ENCODE measurements around the gene TNFAIP2. TPM values are rescaled to one million over a fixed set of nuclear protein-coding genes. Genes with fewer than 3 reads are reported as not detected.

Gene TNFAIP2
- polyA plus RNA-seq (1.8 and 6.1 TPM in 2 replicates), polyA minus RNA-seq (2.9 and 3.0 TPM in 2 replicates)

DNA sequence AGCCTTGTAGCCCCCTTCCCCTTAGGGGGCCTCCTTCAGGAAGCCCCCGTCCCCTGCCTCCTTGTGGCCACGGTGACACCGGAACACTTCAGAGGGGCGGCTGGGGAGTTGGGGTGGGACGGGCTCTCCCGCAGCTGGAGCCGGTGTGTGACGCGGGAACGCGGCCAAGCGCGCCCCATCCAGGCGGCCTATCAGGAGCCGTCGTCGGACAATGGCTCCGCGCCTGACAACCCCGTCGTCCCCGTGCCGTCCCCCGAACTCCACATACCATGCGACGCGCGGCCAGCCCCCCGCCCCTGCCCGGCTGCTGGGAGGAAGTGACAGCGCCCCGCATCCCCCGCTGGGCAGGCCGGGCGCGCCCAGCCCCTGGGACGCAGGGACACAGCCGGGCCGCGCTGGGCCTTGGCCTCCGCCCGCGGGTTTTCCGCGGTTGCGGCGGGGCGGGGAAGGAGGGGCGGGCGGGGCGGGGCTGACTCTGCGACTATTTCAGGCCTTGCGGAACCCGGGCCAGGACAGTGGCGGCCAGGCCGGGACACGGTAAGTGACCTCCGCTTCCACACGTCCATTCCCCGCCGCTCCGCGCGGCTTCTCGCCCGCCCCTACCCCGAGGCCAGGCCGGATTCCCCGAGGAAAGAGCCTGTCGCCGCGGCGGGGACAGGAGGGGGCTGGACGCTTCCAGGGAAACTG lies at the start of gene TNFAIP2:
Gene TNFAIP2 (plus strand): TSS at position 515 of the 687 bp plus-strand sequence. CDS start 2,997 bp downstream, outside the sequence.
- H3F3A ChIP-seq (ENCODE audit: insufficient read depth, low read length, poor library complexity, severe bottlenecking), result no peaks in the 10 kb centered on the region
- no peaks in the 10 kb centered on the region for H3K9me3 ChIP-seq (ENCODE audit: low read length)
- H4K20me1 ChIP-seq (ENCODE audit: insufficient read depth), result no peaks in the 10 kb centered on the region
- no peaks in the 10 kb centered on the region for H3K79me2 ChIP-seq (replicated peaks; ENCODE audit: insufficient read depth, low read length)
- H3K27me3 ChIP-seq (ENCODE audit: insufficient read depth, low read depth, low read length), result peaks cover 15% of the 10 kb centered on the region
- no peak within 1 kb of the TSS for H3K4me2 ChIP-seq (ENCODE audit: low read length)
- no peaks in the 10 kb centered on the region for H3K9me2 ChIP-seq (ENCODE audit: insufficient read depth, low read length)
- TF ChIP-seq RAD21 (conservative IDR thresholded peaks at IDR 0.05) (no peak), EZH2 (IDR thresholded peaks at IDR 0.05; ENCODE audit: borderline replicate concordance, insufficient read depth, low read length, poor library complexity, severe bottlenecking) (no peak), REST (IDR thresholded peaks at IDR 0.05; ENCODE audit: borderline replicate concordance) (no peak), POLR2AphosphoS5 (IDR thresholded peaks at IDR 0.05) (no peak), SMC3 (conservative IDR thresholded peaks at IDR 0.05; ENCODE audit: poor library complexity) (no peak), EP300 (conservative IDR thresholded peaks at IDR 0.05; ENCODE audit: poor library complexity, severe bottlenecking) (no peak), TAF1 (IDR thresholded peaks at IDR 0.05; ENCODE audit: low read depth) (no peak), MXI1 (conservative IDR thresholded peaks at IDR 0.05; ENCODE audit: poor library complexity, severe bottlenecking) (no peak)
- TF ChIP-seq, protein P1, sequence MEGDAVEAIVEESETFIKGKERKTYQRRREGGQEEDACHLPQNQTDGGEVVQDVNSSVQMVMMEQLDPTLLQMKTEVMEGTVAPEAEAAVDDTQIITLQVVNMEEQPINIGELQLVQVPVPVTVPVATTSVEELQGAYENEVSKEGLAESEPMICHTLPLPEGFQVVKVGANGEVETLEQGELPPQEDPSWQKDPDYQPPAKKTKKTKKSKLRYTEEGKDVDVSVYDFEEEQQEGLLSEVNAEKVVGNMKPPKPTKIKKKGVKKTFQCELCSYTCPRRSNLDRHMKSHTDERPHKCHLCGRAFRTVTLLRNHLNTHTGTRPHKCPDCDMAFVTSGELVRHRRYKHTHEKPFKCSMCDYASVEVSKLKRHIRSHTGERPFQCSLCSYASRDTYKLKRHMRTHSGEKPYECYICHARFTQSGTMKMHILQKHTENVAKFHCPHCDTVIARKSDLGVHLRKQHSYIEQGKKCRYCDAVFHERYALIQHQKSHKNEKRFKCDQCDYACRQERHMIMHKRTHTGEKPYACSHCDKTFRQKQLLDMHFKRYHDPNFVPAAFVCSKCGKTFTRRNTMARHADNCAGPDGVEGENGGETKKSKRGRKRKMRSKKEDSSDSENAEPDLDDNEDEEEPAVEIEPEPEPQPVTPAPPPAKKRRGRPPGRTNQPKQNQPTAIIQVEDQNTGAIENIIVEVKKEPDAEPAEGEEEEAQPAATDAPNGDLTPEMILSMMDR (IDR thresholded peaks at IDR 0.05; ENCODE audit: poor library complexity, severe bottlenecking), result no peak
- no peaks in the 10 kb centered on the region for H3K36me3 ChIP-seq (ENCODE audit: insufficient read depth, low read length)
- no peak within 1 kb of the TSS for H3K4me3 ChIP-seq (ENCODE audit: low read length)
- H3K27ac ChIP-seq (ENCODE audit: low read length), result no peak within 1 kb of the TSS
- no peak within 1 kb of the TSS for H2AFZ ChIP-seq (ENCODE audit: low read depth, low read length)
- no peak within 1 kb of the TSS for H3K9ac ChIP-seq (ENCODE audit: low read length)

DNA sequence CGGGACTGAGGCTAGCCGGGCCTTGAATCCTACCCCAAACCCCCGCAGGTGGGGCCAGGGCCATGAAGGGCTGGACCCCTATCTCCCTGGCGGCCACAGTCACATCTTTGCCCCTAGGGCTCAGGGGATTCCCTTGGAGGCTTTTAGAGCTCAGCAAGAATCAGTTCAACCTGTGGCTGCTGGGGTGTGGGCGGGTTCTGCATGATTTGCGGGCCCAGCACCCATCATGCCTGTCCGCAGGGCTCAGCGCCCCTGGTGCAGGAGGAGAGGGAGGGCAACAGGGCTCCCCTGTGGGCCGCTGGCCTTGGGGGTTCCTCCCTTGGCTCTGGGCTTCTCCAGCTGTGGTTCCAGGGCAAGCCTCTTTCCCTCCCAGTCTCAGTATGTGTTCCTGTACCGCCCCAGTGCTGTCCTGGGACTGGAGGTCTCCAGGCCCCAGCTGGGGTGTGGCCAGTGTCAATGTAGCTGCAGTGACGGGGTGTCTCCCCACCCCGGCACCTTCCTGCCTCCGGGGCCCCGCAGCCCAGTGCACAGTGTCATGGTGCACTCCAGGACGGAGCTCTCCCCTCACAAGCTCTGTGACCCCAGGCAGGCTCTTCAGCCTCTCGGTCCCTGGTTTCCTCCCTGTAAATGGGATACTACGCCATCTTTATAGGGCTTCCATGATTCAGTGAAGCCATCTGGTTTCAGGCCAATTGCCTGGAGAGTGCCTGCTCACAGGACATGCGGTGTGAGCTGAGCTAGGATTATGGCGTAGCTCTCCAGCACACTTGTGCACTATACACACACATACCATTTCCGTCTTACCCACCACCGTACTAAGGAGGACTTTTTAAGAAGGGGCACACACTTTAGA lies 49.2 kb upstream of the TNFAIP2 start:
- no peak overlapping the region for H3K4me2 ChIP-seq (ENCODE audit: low read length)
- no peaks in the 10 kb centered on the region for H3F3A ChIP-seq (ENCODE audit: insufficient read depth, low read length, poor library complexity, severe bottlenecking)
- H3K9me2 ChIP-seq (ENCODE audit: insufficient read depth, low read length), result no peaks in the 10 kb centered on the region
- TF ChIP-seq REST (IDR thresholded peaks at IDR 0.05; ENCODE audit: borderline replicate concordance) (no peak), EZH2 (IDR thresholded peaks at IDR 0.05; ENCODE audit: borderline replicate concordance, insufficient read depth, low read length, poor library complexity, severe bottlenecking) (no peak), MXI1 (conservative IDR thresholded peaks at IDR 0.05; ENCODE audit: poor library complexity, severe bottlenecking) (no peak)
- H3K27me3 ChIP-seq (ENCODE audit: insufficient read depth, low read depth, low read length), result no peaks in the 10 kb centered on the region
- no peaks in the 10 kb centered on the region for H4K20me1 ChIP-seq (ENCODE audit: insufficient read depth)
- H3K36me3 ChIP-seq (ENCODE audit: insufficient read depth, low read length), result no peaks in the 10 kb centered on the region
- no peak overlapping the region for H3K4me3 ChIP-seq (ENCODE audit: low read length)
- no peaks in the 10 kb centered on the region for H3K79me2 ChIP-seq (replicated peaks; ENCODE audit: insufficient read depth, low read length)
- no peak overlapping the region for H3K9ac ChIP-seq (ENCODE audit: low read length)
- no peak overlapping the region for H2AFZ ChIP-seq (ENCODE audit: low read depth, low read length)
- H3K9me3 ChIP-seq (ENCODE audit: low read length), result no peaks in the 10 kb centered on the region
- H3K27ac ChIP-seq (ENCODE audit: low read length), result no peak overlapping the region
